Measurements from ENCODE around the gene NFE2L3. TPM values are rescaled to one million over a fixed set of nuclear protein-coding genes. Genes with fewer than 3 reads are reported as not detected.

NFE2L3 gene
- total RNA-seq, 1 experiment from 2014 or later, result 2.2 TPM

GRCh38 chr7:26202019-26202990 lies 50.3 kb downstream of the NFE2L3 start:
- BruUV-seq (replicated peaks), result TSS peak; percentile 42
- Mint-ChIP-seq H3K27me3 (ENCODE audit: insufficient read depth, unreplicated experiment) (no peaks in the 10 kb centered on the region), H3K9me3 (ENCODE audit: unreplicated experiment) (no peaks in the 10 kb centered on the region), H3K27ac (ENCODE audit: low read depth, unreplicated experiment) (peak overlapping the region; percentile 79), H3K4me1 (ENCODE audit: insufficient read depth, unreplicated experiment) (peaks cover 33% of the 10 kb centered on the region), H3K4me3 (ENCODE audit: unreplicated experiment) (peak overlapping the region; percentile 98), H3K36me3 (ENCODE audit: insufficient read depth, unreplicated experiment) (peaks cover 80% of the 10 kb centered on the region)
- CTCF ChIA-PET, result interaction anchor here (0.7 to 1.1 kb wide), 2 partner anchors 146 to 163 kb away, joined by 3 read pairs; no protein-coding TSS in a partner anchor
- POLR2A ChIA-PET, result interaction anchor here (0.6 to 12.9 kb wide), 31 partner anchors 8 to 960 kb away, joined by 3 to 268 read pairs (median 4); partner anchors contain the start of genes HOXA1 and HOXA5
- DNase-seq (ENCODE audit: unreplicated experiment), result peak; percentile 39
- TF ChIP-seq, protein P1, sequence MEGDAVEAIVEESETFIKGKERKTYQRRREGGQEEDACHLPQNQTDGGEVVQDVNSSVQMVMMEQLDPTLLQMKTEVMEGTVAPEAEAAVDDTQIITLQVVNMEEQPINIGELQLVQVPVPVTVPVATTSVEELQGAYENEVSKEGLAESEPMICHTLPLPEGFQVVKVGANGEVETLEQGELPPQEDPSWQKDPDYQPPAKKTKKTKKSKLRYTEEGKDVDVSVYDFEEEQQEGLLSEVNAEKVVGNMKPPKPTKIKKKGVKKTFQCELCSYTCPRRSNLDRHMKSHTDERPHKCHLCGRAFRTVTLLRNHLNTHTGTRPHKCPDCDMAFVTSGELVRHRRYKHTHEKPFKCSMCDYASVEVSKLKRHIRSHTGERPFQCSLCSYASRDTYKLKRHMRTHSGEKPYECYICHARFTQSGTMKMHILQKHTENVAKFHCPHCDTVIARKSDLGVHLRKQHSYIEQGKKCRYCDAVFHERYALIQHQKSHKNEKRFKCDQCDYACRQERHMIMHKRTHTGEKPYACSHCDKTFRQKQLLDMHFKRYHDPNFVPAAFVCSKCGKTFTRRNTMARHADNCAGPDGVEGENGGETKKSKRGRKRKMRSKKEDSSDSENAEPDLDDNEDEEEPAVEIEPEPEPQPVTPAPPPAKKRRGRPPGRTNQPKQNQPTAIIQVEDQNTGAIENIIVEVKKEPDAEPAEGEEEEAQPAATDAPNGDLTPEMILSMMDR (IDR thresholded peaks at IDR 0.05; ENCODE audit: unreplicated experiment), result no peak
- intact Hi-C loops (cut with micrococcal nuclease), result loop anchor here (5.0 kb wide), 2 partner anchors 145 to 940 kb away; partner anchors contain the start of gene HOXA5

- CTCF ChIA-PET, result interaction anchor here (0.7 kb wide), 1 partner anchor 145 kb away, joined by 3 read pairs; no protein-coding TSS in a partner anchor
- POLR2A ChIA-PET, result interaction anchor here (0.6 to 12.9 kb wide), 17 partner anchors 10 to 948 kb away, joined by 3 to 268 read pairs (median 4); partner anchors contain the start of gene HOXA5
- Mint-ChIP-seq H3K36me3 (ENCODE audit: insufficient read depth, unreplicated experiment) (peaks cover 80% of the 10 kb centered on the region), H3K9me3 (ENCODE audit: unreplicated experiment) (no peaks in the 10 kb centered on the region), H3K4me3 (ENCODE audit: unreplicated experiment) (peak overlapping the region; percentile 98), H3K4me1 (ENCODE audit: insufficient read depth, unreplicated experiment) (peaks cover 32% of the 10 kb centered on the region), H3K27me3 (ENCODE audit: insufficient read depth, unreplicated experiment) (no peaks in the 10 kb centered on the region), H3K27ac (ENCODE audit: low read depth, unreplicated experiment) (peak overlapping the region; percentile 79)
- TF ChIP-seq, protein P1 (IDR thresholded peaks at IDR 0.05; ENCODE audit: unreplicated experiment), result no peak
- DNase-seq (ENCODE audit: unreplicated experiment), result no peak
- intact Hi-C loops (cut with micrococcal nuclease), result loop anchor here (5.0 kb wide), 2 partner anchors 144 to 939 kb away; partner anchors contain the start of gene HOXA5
- no TSS peak for BruUV-seq (replicated peaks)
Observed at GRCh38 chr7:26203016-26203415, 51.0 kb downstream of the NFE2L3 start.

DNA sequence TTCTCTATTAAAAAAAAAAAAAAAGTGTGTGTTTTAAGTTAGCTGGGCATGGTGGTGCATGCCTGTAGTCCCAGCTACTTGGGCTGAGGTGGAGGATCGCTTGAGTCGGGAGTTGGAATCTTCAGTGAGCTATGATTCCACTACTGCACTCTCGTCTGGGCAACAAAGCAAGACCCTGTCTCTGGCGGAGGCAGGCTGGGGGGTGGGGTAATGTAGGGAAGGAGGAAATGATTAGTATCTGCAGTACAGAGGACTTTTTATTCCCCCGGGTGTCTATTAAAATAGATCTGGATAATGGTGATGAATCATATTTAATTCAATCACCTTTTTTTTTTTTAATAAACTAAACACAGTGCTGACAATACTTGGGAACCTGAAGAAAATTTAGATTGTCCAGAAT lies 56.0 kb downstream of the NFE2L3 start:
- POLR2A ChIA-PET, result interaction anchor here (1.0 kb wide), 2 partner anchors 8 to 9 kb away, joined by 3 read pairs; no protein-coding TSS in a partner anchor
- H3K27me3 Mint-ChIP-seq (ENCODE audit: insufficient read depth, unreplicated experiment), result no peaks in the 10 kb centered on the region
- H3K36me3 Mint-ChIP-seq (ENCODE audit: insufficient read depth, unreplicated experiment), result peaks cover 92% of the 10 kb centered on the region
- no peak for DNase-seq (ENCODE audit: unreplicated experiment)
- TF ChIP-seq, protein P1 (IDR thresholded peaks at IDR 0.05; ENCODE audit: unreplicated experiment), result no peak
- CTCF ChIA-PET, result interaction anchor here (0.6 to 1.1 kb wide), 2 partner anchors 9 to 279 kb away, joined by 3 read pairs; no protein-coding TSS in a partner anchor
- BruUV-seq (replicated peaks), result no TSS peak
- intact Hi-C loops (cut with micrococcal nuclease), result no loop called here
- no peak overlapping the region for H3K27ac Mint-ChIP-seq (ENCODE audit: low read depth, unreplicated experiment)
- no peak overlapping the region for H3K4me3 Mint-ChIP-seq (ENCODE audit: unreplicated experiment)
- peaks cover 32% of the 10 kb centered on the region for H3K4me1 Mint-ChIP-seq (ENCODE audit: insufficient read depth, unreplicated experiment)
- H3K9me3 Mint-ChIP-seq (ENCODE audit: unreplicated experiment), result no peaks in the 10 kb centered on the region
